ENCODE results near the gene IL17F. TPM values are rescaled to one million over a fixed set of nuclear protein-coding genes. Genes with fewer than 3 reads are reported as not detected.

The IL17F gene
- total and polyA plus RNA-seq, 4 donors, result not detected

GRCh38 chr6:52288841-52289240, 44.5 kb upstream of the IL17F start:
- TF ChIP-seq HNF4A (conservative IDR thresholded peaks at IDR 0.05), result no peak
- no peak for TF ChIP-seq ATF3 (IDR thresholded peaks at IDR 0.05)
- no peak for TF ChIP-seq YY1 (IDR thresholded peaks at IDR 0.05)
- TF ChIP-seq EGR1 (IDR thresholded peaks at IDR 0.05; ENCODE audit: low read depth in 2 of 2), result no peak
- TF ChIP-seq FOXA1 (IDR thresholded peaks at IDR 0.05), result no peak
- TF ChIP-seq HNF4G (IDR thresholded peaks at IDR 0.05), result no peak
- TF ChIP-seq RXRA (IDR thresholded peaks at IDR 0.05), result no peak
- no peak for TF ChIP-seq GABPA (IDR thresholded peaks at IDR 0.05 in 1 of 2, conservative IDR thresholded peaks at IDR 0.05 in 1 of 2)
- TF ChIP-seq TAF1 (conservative IDR thresholded peaks at IDR 0.05), result no peak
- no peak for TF ChIP-seq SP1 (IDR thresholded peaks at IDR 0.05)
- no peak for TF ChIP-seq ZBTB33 (IDR thresholded peaks at IDR 0.05)
- no peak for TF ChIP-seq JUND (IDR thresholded peaks at IDR 0.05)
- no peak for TF ChIP-seq RAD21 (IDR thresholded peaks at IDR 0.05)
- Histone ChIP-seq H3K36me3 (ENCODE audit: control insufficient read depth in 4 of 4, insufficient read depth in 3 of 4, low read depth in 1 of 4, low read length in 3 of 4) (no peaks in the 10 kb centered on the region), H3K27ac (ENCODE audit: low read depth in 1 of 2, low read length in 2 of 2) (no peak overlapping the region), H3K4me3 (ENCODE audit: low read depth in 1 of 3, low read length in 3 of 3) (no peak overlapping the region), H3K9me3 (ENCODE audit: control insufficient read depth in 4 of 4, low read length in 3 of 4) (no peaks in the 10 kb centered on the region), H3K4me1 (ENCODE audit: control insufficient read depth in 4 of 4, insufficient read depth in 4 of 4, low read length in 3 of 4) (peaks cover 0 to 14% (median 4%) of the 10 kb centered on the region in 4 donors), H3K9ac (ENCODE audit: low read depth in 1 of 2, low read length in 2 of 2) (no peak overlapping the region), H3K27me3 (ENCODE audit: control insufficient read depth in 4 of 4, insufficient read depth in 4 of 4, low read length in 3 of 4) (no peaks in the 10 kb centered on the region)
- 84% methylated on average over 2 of the region's 2 CpGs for WGBS
- DNase-seq (ENCODE audit: low spot score), result no peak

GRCh38 chr6:52288216-52288615, 43.9 kb upstream of the IL17F start:
- Histone ChIP-seq H3K4me1 (ENCODE audit: control insufficient read depth in 4 of 4, insufficient read depth in 4 of 4, low read length in 3 of 4) (peaks cover 0 to 20% (median 8%) of the 10 kb centered on the region in 4 donors), H3K4me3 (ENCODE audit: low read depth in 1 of 3, low read length in 3 of 3) (no peak overlapping the region), H3K9me3 (ENCODE audit: control insufficient read depth in 4 of 4, low read length in 3 of 4) (no peaks in the 10 kb centered on the region), H3K27ac (ENCODE audit: low read depth in 1 of 2, low read length in 2 of 2) (no peak overlapping the region), H3K27me3 (ENCODE audit: control insufficient read depth in 4 of 4, insufficient read depth in 4 of 4, low read length in 3 of 4) (no peaks in the 10 kb centered on the region), H3K9ac (ENCODE audit: low read depth in 1 of 2, low read length in 2 of 2) (no peak overlapping the region), H3K36me3 (ENCODE audit: control insufficient read depth in 4 of 4, insufficient read depth in 3 of 4, low read depth in 1 of 4, low read length in 3 of 4) (no peaks in the 10 kb centered on the region)
- TF ChIP-seq HNF4G (IDR thresholded peaks at IDR 0.05), result no peak
- TF ChIP-seq CTCF (IDR thresholded peaks at IDR 0.05; ENCODE audit: low read depth, low read length, missing input control), result no peak
- TF ChIP-seq REST (IDR thresholded peaks at IDR 0.05), result no peak
- no peak for TF ChIP-seq GABPA (IDR thresholded peaks at IDR 0.05 in 1 of 2, conservative IDR thresholded peaks at IDR 0.05 in 1 of 2)
- no peak for TF ChIP-seq ZBTB33 (IDR thresholded peaks at IDR 0.05)
- no peak for TF ChIP-seq EGR1 (IDR thresholded peaks at IDR 0.05; ENCODE audit: low read depth in 2 of 2)
- no peak for TF ChIP-seq NR2F2 (IDR thresholded peaks at IDR 0.05)
- TF ChIP-seq RXRA (IDR thresholded peaks at IDR 0.05), result no peak
- TF ChIP-seq JUND (IDR thresholded peaks at IDR 0.05), result no peak
- no peak for TF ChIP-seq SP1 (IDR thresholded peaks at IDR 0.05)
- no peak for DNase-seq (ENCODE audit: low spot score)
- 91% methylated on average over 7 of the region's 7 CpGs for WGBS

All from liver (tissue), 9 donors.